ENCODE measurements around the gene C1QTNF9.
A peak's percentile ranks its signal among the peaks of the same experiment; 100 is the strongest.

Gene C1QTNF9

DNA sequence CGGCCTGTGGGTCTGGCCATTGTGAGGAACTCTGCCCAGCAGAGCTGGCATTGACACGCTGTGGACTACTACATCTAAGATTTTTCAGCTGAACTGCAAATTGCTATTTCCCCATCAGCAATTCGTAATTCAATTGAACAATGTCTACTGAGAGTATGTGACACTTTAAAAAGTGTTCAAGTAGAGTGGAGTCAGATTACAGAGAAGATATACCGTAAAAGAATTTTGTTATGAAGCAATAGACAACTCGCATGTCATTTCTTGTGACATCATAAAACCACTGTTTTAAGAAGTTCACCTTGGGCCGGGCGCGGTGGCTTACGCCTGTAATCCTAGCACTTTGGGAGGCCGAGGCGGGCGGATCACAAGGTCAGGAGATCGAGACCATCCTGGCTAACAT lies 32.5 kb upstream of the C1QTNF9 start:
- H3K4me2 ChIP-seq (ENCODE audit: low read length) = no peak overlapping the region
- H2BK5ac ChIP-seq (ENCODE audit: low read depth, low read length, poor library complexity) = no peak overlapping the region
- no peak overlapping the region for H3K14ac ChIP-seq (ENCODE audit: low read length)
- DNase-seq = peak; percentile 30 to 83
- no peak overlapping the region for H3K4me3 ChIP-seq (ENCODE audit: low read depth, low read length)
- H4K12ac ChIP-seq (ENCODE audit: low read depth, low read length) = no peak overlapping the region
- no peak overlapping the region for H4K8ac ChIP-seq (ENCODE audit: low read depth, low read length)
- H2AFZ ChIP-seq (ENCODE audit: insufficient read depth, low read length, poor library complexity) = no peak overlapping the region
- no peak overlapping the region for H2BK12ac ChIP-seq (ENCODE audit: low read length)
- no peaks in the 10 kb centered on the region for H3K27me3 ChIP-seq (ENCODE audit: insufficient read depth, low read length)
- H2AK5ac ChIP-seq (ENCODE audit: low read length) = no peak overlapping the region
- H3K36me3 ChIP-seq (ENCODE audit: control insufficient read depth in 1 of 2, insufficient read depth in 2 of 2, low read length in 2 of 2) = no peaks in the 10 kb centered on the region
- peaks cover 4 to 6% of the 10 kb centered on the region in 2 experiments for H3K4me1 ChIP-seq (ENCODE audit: control insufficient read depth in 1 of 2, insufficient read depth in 2 of 2, low read length in 2 of 2)
- H3K9me3 ChIP-seq (ENCODE audit: insufficient read depth, low read depth, low read length) = peaks cover 3% of the 10 kb centered on the region
- H3K4ac ChIP-seq (ENCODE audit: low read depth, low read length) = no peak overlapping the region
- WGBS (ENCODE audit: extremely low coverage, insufficient coverage, insufficient read length) = no CpG with 5 or more reads among the region's 13 CpGs
- H3K79me2 ChIP-seq (ENCODE audit: control insufficient read depth, insufficient read depth, low read length, poor library complexity) = no peaks in the 10 kb centered on the region
- no peak overlapping the region for H3K9ac ChIP-seq (ENCODE audit: low read length)
- H3K79me1 ChIP-seq (ENCODE audit: low read length) = peaks cover 3% of the 10 kb centered on the region
- H3K23ac ChIP-seq (ENCODE audit: low read length) = no peak overlapping the region
- H3K18ac ChIP-seq (ENCODE audit: low read length) = no peak overlapping the region
- H3K27ac ChIP-seq (ENCODE audit: low read depth, low read length) = no peak overlapping the region
- H2BK120ac ChIP-seq (ENCODE audit: insufficient read depth, low read length, poor library complexity) = no peak overlapping the region
- no peak overlapping the region for H4K91ac ChIP-seq (ENCODE audit: low read depth, low read length)

DNA sequence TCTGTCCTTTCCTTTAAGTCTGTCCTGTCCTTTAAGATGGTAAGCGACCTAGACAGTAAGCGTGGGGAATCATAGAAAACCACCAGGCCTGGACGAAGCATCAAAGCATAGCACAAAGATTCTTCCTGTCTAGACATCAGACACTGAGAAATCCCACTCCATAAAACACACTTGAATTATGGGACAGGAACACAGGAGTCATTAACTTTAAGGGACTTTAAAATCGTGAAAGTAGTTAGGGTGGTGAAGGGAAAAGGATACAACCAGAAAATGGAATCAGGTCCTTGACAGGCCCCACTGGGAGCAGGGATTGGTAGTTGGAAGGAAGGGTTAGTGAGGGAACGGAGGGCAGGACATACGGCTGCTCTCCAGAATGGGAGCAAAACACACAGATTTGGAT lies 31.6 kb upstream of the C1QTNF9 start:
- no peak overlapping the region for H3K23ac ChIP-seq (ENCODE audit: low read length)
- H2AK5ac ChIP-seq (ENCODE audit: low read length) = no peak overlapping the region
- H3K79me2 ChIP-seq (ENCODE audit: control insufficient read depth, insufficient read depth, low read length, poor library complexity) = no peaks in the 10 kb centered on the region
- no peak overlapping the region for H3K9ac ChIP-seq (ENCODE audit: low read length)
- H4K12ac ChIP-seq (ENCODE audit: low read depth, low read length) = no peak overlapping the region
- H3K79me1 ChIP-seq (ENCODE audit: low read length) = no peaks in the 10 kb centered on the region
- no peak overlapping the region for H3K27ac ChIP-seq (ENCODE audit: low read depth, low read length)
- H3K36me3 ChIP-seq (ENCODE audit: control insufficient read depth in 1 of 2, insufficient read depth in 2 of 2, low read length in 2 of 2) = no peaks in the 10 kb centered on the region
- H3K4me1 ChIP-seq (ENCODE audit: control insufficient read depth in 1 of 2, insufficient read depth in 2 of 2, low read length in 2 of 2) = peaks cover 0 to under 1% of the 10 kb centered on the region in 2 experiments
- no CpG with 5 or more reads among the region's 6 CpGs for WGBS (ENCODE audit: extremely low coverage, insufficient coverage, insufficient read length)
- no peak for DNase-seq
- H3K4ac ChIP-seq (ENCODE audit: low read depth, low read length) = no peak overlapping the region
- no peaks in the 10 kb centered on the region for H3K27me3 ChIP-seq (ENCODE audit: insufficient read depth, low read length)
- no peak overlapping the region for H3K4me3 ChIP-seq (ENCODE audit: low read depth, low read length)
- no peak overlapping the region for H3K14ac ChIP-seq (ENCODE audit: low read length)
- no peak overlapping the region for H2AFZ ChIP-seq (ENCODE audit: insufficient read depth, low read length, poor library complexity)
- H3K4me2 ChIP-seq (ENCODE audit: low read length) = no peak overlapping the region
- H3K9me3 ChIP-seq (ENCODE audit: insufficient read depth, low read depth, low read length) = peaks cover 3% of the 10 kb centered on the region
- H2BK5ac ChIP-seq (ENCODE audit: low read depth, low read length, poor library complexity) = no peak overlapping the region
- H2BK120ac ChIP-seq (ENCODE audit: insufficient read depth, low read length, poor library complexity) = no peak overlapping the region
- H3K18ac ChIP-seq (ENCODE audit: low read length) = no peak overlapping the region
- H4K91ac ChIP-seq (ENCODE audit: low read depth, low read length) = no peak overlapping the region
- no peak overlapping the region for H2BK12ac ChIP-seq (ENCODE audit: low read length)
- H4K8ac ChIP-seq (ENCODE audit: low read depth, low read length) = no peak overlapping the region

GRCh38 chr13:24279327-24280110 lies 29.9 kb upstream of the C1QTNF9 start:
- Histone ChIP-seq H3K14ac (ENCODE audit: low read length) (no peak overlapping the region), H3K9me3 (ENCODE audit: insufficient read depth, low read depth, low read length) (peaks cover 3% of the 10 kb centered on the region), H2AK5ac (ENCODE audit: low read length) (no peak overlapping the region), H3K27ac (ENCODE audit: low read depth, low read length) (no peak overlapping the region), H3K18ac (ENCODE audit: low read length) (no peak overlapping the region), H2AFZ (ENCODE audit: insufficient read depth, low read length, poor library complexity) (no peak overlapping the region), H2BK5ac (ENCODE audit: low read depth, low read length, poor library complexity) (no peak overlapping the region), H3K4me3 (ENCODE audit: low read depth, low read length) (no peak overlapping the region), H3K27me3 (ENCODE audit: insufficient read depth, low read length) (no peaks in the 10 kb centered on the region), H3K23ac (ENCODE audit: low read length) (no peak overlapping the region), H3K36me3 (ENCODE audit: control insufficient read depth in 1 of 2, insufficient read depth in 2 of 2, low read length in 2 of 2) (no peaks in the 10 kb centered on the region), H3K4me2 (ENCODE audit: low read length) (no peak overlapping the region), H3K79me2 (ENCODE audit: control insufficient read depth, insufficient read depth, low read length, poor library complexity) (no peaks in the 10 kb centered on the region), H3K9ac (ENCODE audit: low read length) (no peak overlapping the region), H4K91ac (ENCODE audit: low read depth, low read length) (no peak overlapping the region), H2BK12ac (ENCODE audit: low read length) (no peak overlapping the region), H4K8ac (ENCODE audit: low read depth, low read length) (no peak overlapping the region), H3K79me1 (ENCODE audit: low read length) (no peaks in the 10 kb centered on the region), H4K12ac (ENCODE audit: low read depth, low read length) (no peak overlapping the region), H2BK120ac (ENCODE audit: insufficient read depth, low read length, poor library complexity) (no peak overlapping the region), H3K4me1 (ENCODE audit: control insufficient read depth in 1 of 2, insufficient read depth in 2 of 2, low read length in 2 of 2) (no peaks in the 10 kb centered on the region), H3K4ac (ENCODE audit: low read depth, low read length) (no peak overlapping the region)
- peak in 1 of 2 donors; percentile 37 for DNase-seq
- no CpG with 5 or more reads among the region's 8 CpGs for WGBS (ENCODE audit: extremely low coverage, insufficient coverage, insufficient read length)

GRCh38 chr13:24280720-24281119 lies 28.7 kb upstream of the C1QTNF9 start:
- no peak overlapping the region for H3K4me2 ChIP-seq (ENCODE audit: low read length)
- no peak overlapping the region for H2BK5ac ChIP-seq (ENCODE audit: low read depth, low read length, poor library complexity)

More at GRCh38 chr13:24280720-24281119, 28.7 kb upstream of the C1QTNF9 start:
- peaks cover 3% of the 10 kb centered on the region for H3K9me3 ChIP-seq (ENCODE audit: insufficient read depth, low read depth, low read length)
- no peak overlapping the region for H3K4ac ChIP-seq (ENCODE audit: low read depth, low read length)
- no peak for DNase-seq
- H3K79me2 ChIP-seq (ENCODE audit: control insufficient read depth, insufficient read depth, low read length, poor library complexity) = no peaks in the 10 kb centered on the region
- no peaks in the 10 kb centered on the region for H3K4me1 ChIP-seq (ENCODE audit: control insufficient read depth in 1 of 2, insufficient read depth in 2 of 2, low read length in 2 of 2)
- no peak overlapping the region for H2AK5ac ChIP-seq (ENCODE audit: low read length)
- no CpG with 5 or more reads among the region's 7 CpGs for WGBS (ENCODE audit: extremely low coverage, insufficient coverage, insufficient read length)
- H3K4me3 ChIP-seq (ENCODE audit: low read depth, low read length) = no peak overlapping the region
- no peak overlapping the region for H2AFZ ChIP-seq (ENCODE audit: insufficient read depth, low read length, poor library complexity)
- H3K23ac ChIP-seq (ENCODE audit: low read length) = no peak overlapping the region
- no peaks in the 10 kb centered on the region for H3K27me3 ChIP-seq (ENCODE audit: insufficient read depth, low read length)
- H2BK12ac ChIP-seq (ENCODE audit: low read length) = no peak overlapping the region
- no peaks in the 10 kb centered on the region for H3K36me3 ChIP-seq (ENCODE audit: control insufficient read depth in 1 of 2, insufficient read depth in 2 of 2, low read length in 2 of 2)
- H3K14ac ChIP-seq (ENCODE audit: low read length) = no peak overlapping the region
- H3K79me1 ChIP-seq (ENCODE audit: low read length) = no peaks in the 10 kb centered on the region
- no peak overlapping the region for H3K18ac ChIP-seq (ENCODE audit: low read length)
- no peak overlapping the region for H3K9ac ChIP-seq (ENCODE audit: low read length)
- no peak overlapping the region for H4K91ac ChIP-seq (ENCODE audit: low read depth, low read length)
- no peak overlapping the region for H2BK120ac ChIP-seq (ENCODE audit: insufficient read depth, low read length, poor library complexity)
- H4K12ac ChIP-seq (ENCODE audit: low read depth, low read length) = no peak overlapping the region
- H4K8ac ChIP-seq (ENCODE audit: low read depth, low read length) = no peak overlapping the region
- H3K27ac ChIP-seq (ENCODE audit: low read depth, low read length) = no peak overlapping the region
